Measurements from ENCODE around the gene KNTC1. TPM values are rescaled to one million over a fixed set of nuclear protein-coding genes. Genes with fewer than 3 reads are reported as not detected.

The KNTC1 gene
- total RNA-seq, 4 donors from 2014 or later: 9.0 to 33.7 (median 14.4) TPM

DNA sequence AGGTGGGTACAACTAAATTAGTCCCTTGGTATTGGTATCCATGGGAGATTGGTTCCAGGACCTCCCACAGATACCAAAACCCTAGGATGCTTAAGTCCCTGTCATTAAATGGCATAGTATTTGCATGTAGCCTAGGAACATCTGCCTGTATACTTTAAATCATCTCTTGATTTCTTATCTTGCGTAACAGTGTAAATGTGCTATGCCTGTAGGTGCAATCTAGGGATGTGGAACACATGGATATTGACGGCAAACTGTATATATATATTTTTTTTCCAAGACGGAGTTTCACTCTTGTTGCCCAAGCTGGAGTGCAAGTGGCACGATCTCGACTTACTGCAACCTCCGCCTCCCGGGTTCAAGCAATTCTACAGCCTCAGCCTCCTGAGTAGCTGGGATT is 1.5 kb downstream of the KNTC1 start:
- no peaks in the 10 kb centered on the region for H3K9me3 ChIP-seq
- no peak overlapping the region for H3K27ac ChIP-seq
- H3K27me3 ChIP-seq: no peaks in the 10 kb centered on the region
- no peak overlapping the region for H3K4me3 ChIP-seq
- intact Hi-C loops (cut with DNase I): no loop called here
- H3K36me3 ChIP-seq: peaks cover 0 to 6% (median 0%) of the 10 kb centered on the region in 3 donors
- H3K4me1 ChIP-seq: peaks cover 7 to 33% (median 25%) of the 10 kb centered on the region in 3 donors
- no peak for TF ChIP-seq POLR2A (IDR thresholded peaks at IDR 0.05)
- 88 to 90% methylated on average over 7 of the region's 7 CpGs for WGBS, 2 donors
- no peak for DNase-seq

DNA sequence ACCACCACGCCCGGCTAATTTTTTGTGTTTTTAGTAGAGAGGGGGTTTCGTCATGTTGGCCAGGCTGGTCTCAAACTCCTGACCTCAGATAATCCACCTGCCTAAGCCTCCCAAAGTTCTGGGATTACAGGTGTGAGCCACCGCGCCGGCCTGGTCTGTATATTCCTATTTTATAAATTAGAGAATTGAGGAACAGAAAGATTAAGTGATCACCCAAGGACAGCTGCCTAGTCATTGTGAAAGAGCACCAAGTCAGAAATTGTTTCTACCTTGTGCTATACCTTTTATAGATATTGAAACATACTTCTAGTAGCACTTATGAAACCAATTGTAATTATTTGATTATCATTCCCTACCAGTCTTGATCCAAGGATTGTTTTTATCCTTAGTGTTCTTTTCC is 1.9 kb downstream of the KNTC1 start:
- no peak for DNase-seq
- WGBS, 2 donors: 88 to 96% methylated on average over 6 of the region's 6 CpGs
- no peak overlapping the region for H3K4me3 ChIP-seq
- H3K36me3 ChIP-seq: peaks cover 0 to 11% (median 0%) of the 10 kb centered on the region in 3 donors
- no peak for TF ChIP-seq POLR2A (IDR thresholded peaks at IDR 0.05)
- TF ChIP-seq, protein P1, sequence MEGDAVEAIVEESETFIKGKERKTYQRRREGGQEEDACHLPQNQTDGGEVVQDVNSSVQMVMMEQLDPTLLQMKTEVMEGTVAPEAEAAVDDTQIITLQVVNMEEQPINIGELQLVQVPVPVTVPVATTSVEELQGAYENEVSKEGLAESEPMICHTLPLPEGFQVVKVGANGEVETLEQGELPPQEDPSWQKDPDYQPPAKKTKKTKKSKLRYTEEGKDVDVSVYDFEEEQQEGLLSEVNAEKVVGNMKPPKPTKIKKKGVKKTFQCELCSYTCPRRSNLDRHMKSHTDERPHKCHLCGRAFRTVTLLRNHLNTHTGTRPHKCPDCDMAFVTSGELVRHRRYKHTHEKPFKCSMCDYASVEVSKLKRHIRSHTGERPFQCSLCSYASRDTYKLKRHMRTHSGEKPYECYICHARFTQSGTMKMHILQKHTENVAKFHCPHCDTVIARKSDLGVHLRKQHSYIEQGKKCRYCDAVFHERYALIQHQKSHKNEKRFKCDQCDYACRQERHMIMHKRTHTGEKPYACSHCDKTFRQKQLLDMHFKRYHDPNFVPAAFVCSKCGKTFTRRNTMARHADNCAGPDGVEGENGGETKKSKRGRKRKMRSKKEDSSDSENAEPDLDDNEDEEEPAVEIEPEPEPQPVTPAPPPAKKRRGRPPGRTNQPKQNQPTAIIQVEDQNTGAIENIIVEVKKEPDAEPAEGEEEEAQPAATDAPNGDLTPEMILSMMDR (IDR thresholded peaks at IDR 0.05): no peak
- no peaks in the 10 kb centered on the region for H3K27me3 ChIP-seq
- H3K4me1 ChIP-seq: peaks cover 7 to 28% (median 21%) of the 10 kb centered on the region in 3 donors
- H3K9me3 ChIP-seq: no peaks in the 10 kb centered on the region
- no peak overlapping the region for H3K27ac ChIP-seq
- intact Hi-C loops (cut with DNase I): no loop called here

DNA sequence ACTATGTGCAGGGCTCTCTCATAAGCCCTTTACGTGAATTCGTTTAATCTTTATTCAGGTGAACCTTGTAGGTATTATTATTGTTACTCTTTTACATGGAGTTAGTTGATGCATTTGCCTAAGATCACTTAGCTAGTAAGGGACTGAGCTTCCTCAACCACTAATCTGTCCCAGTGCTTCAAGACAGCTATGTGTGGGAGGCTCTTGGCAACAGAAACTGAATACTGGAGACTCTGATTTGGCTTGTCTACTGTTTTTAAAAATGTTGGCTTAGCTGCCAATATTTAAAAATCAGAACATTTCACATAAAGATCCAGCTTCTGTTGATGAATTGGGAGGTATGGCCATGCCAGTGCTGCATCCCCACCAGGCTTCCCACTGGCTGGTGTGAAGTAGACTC is 6.8 kb downstream of the KNTC1 start:
- Histone ChIP-seq H3K36me3 (peaks cover 0 to 46% (median 0%) of the 10 kb centered on the region in 3 donors), H3K27me3 (no peaks in the 10 kb centered on the region), H3K4me3 (no peak overlapping the region), H3K9me3 (no peaks in the 10 kb centered on the region), H3K4me1 (no peaks in the 10 kb centered on the region), H3K27ac (no peak overlapping the region)
- DNase-seq: no peak
- WGBS, 2 donors: 90 to 92% methylated on average over 2 of the region's 2 CpGs
- no peak for TF ChIP-seq POLR2A (IDR thresholded peaks at IDR 0.05)
- TF ChIP-seq, protein P1 (IDR thresholded peaks at IDR 0.05): no peak
- intact Hi-C loops (cut with DNase I): no loop called here

DNA sequence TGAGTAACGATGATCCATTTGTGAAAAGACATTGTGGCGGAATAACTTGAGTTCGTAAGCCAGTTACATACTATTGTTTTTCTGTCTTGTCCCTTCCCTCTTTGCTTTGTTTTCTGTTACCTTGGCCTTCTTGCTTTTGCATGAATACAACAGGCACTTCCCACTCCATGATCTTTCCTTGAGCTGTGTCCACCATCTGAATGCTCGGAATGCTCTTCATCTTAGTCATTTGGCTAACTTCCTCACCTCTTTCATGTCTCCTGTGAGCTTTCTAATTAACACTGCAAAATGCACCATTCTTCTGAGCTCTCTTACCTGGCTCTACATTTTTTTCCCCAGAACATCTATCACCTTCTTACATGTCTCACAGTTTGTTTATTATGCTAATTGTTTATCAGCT is 10.0 kb downstream of the KNTC1 start:
- H3K4me1 ChIP-seq: no peaks in the 10 kb centered on the region
- H3K27ac ChIP-seq: no peak overlapping the region
- no peak overlapping the region for H3K4me3 ChIP-seq
- WGBS, 2 donors: 97 to 99% methylated on average over 4 of the region's 4 CpGs
- H3K9me3 ChIP-seq: no peaks in the 10 kb centered on the region
- DNase-seq: no peak
- no peak for TF ChIP-seq POLR2A (IDR thresholded peaks at IDR 0.05)
- TF ChIP-seq, protein P1 (IDR thresholded peaks at IDR 0.05): no peak
- intact Hi-C loops (cut with DNase I): no loop called here
- H3K36me3 ChIP-seq: peaks cover 0 to 74% (median 0%) of the 10 kb centered on the region in 3 donors
- H3K27me3 ChIP-seq: no peaks in the 10 kb centered on the region

DNA sequence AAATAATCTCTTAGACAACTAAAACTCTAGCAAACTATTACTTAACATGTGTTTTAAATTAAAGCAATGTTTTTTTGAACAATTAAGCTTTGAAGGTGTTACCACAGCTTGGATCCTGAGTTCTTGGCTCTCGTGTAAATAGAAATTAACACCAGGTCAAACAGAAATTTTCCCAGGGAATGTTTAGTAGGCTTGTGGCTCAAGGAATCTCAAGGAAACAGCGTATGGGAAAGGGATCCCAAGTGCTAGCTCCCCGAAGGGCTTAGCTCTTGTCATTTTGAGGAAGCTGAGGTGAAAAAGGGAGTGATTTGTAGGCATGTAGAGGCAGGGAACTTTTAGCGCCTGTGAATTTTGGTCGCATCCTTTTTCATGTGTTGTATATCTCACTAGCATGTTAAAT is 11.4 kb downstream of the KNTC1 start:
- Histone ChIP-seq H3K9me3 (no peaks in the 10 kb centered on the region), H3K36me3 (peaks cover 0 to 84% (median 0%) of the 10 kb centered on the region in 3 donors), H3K27ac (no peak overlapping the region), H3K4me3 (no peak overlapping the region), H3K27me3 (no peaks in the 10 kb centered on the region), H3K4me1 (no peaks in the 10 kb centered on the region)
- no peak for DNase-seq
- no peak for TF ChIP-seq POLR2A (IDR thresholded peaks at IDR 0.05)
- TF ChIP-seq, protein P1 (IDR thresholded peaks at IDR 0.05): no peak
- intact Hi-C loops (cut with DNase I): no loop called here
- WGBS, 2 donors: 85 to 97% methylated on average over 5 of the region's 5 CpGs

DNA sequence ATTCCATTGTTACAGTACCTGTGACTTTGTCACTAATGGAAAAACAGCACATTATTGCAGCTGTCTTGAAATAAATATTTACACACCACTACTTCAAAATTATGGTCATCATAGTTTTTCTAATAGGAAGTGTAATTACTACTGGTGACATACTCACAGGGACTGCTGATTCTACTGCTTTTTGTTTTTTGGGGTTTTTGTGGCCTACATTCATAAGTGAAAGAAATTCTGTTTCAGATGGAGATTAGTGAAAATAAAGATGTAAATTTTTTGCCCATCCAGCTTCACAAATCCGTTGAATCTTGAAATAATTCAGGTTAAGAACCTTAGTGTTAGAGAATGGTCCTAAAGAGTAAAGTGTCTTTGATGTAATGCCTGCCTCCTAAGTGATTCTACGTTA is 17.5 kb downstream of the KNTC1 start:
- Histone ChIP-seq H3K27me3 (no peaks in the 10 kb centered on the region), H3K4me3 (no peak overlapping the region), H3K9me3 (no peaks in the 10 kb centered on the region), H3K27ac (no peak overlapping the region), H3K36me3 (peaks cover 0 to 84% (median 4%) of the 10 kb centered on the region in 3 donors), H3K4me1 (no peaks in the 10 kb centered on the region)
- TF ChIP-seq, protein P1 (IDR thresholded peaks at IDR 0.05): no peak
- TF ChIP-seq POLR2A (IDR thresholded peaks at IDR 0.05): no peak
- 82 to 93% methylated on average over 2 of the region's 2 CpGs for WGBS, 2 donors
- DNase-seq: no peak
- intact Hi-C loops (cut with DNase I): no loop called here
